ENCODE results near the gene PAX8.

PAX8 gene

GRCh38 chr2:113203217-113203530 lies 75.5 kb downstream of the PAX8 start:
- Histone ChIP-seq H3K4me1 (ENCODE audit: control insufficient read depth, low read depth, low read length) (no peaks in the 10 kb centered on the region), H3K36me3 (ENCODE audit: control insufficient read depth, low read depth, low read length) (no peaks in the 10 kb centered on the region), H3K27ac (ENCODE audit: low read length) (no peak overlapping the region), H3K9ac (ENCODE audit: low read length) (no peak overlapping the region), H3K9me3 (ENCODE audit: control insufficient read depth, low read depth, low read length) (no peaks in the 10 kb centered on the region), H3K27me3 (ENCODE audit: control insufficient read depth, insufficient read depth, low read length) (peaks cover 3% of the 10 kb centered on the region), H3K4me3 (ENCODE audit: low read length) (no peak overlapping the region)

GRCh38 chr2:113202305-113203216 lies 76.2 kb downstream of the PAX8 start:
- no peak overlapping the region for H3K4me3 ChIP-seq (ENCODE audit: low read length)
- peaks cover 8% of the 10 kb centered on the region for H3K27me3 ChIP-seq (ENCODE audit: control insufficient read depth, insufficient read depth, low read length)
- H3K9me3 ChIP-seq (ENCODE audit: control insufficient read depth, low read depth, low read length), result no peaks in the 10 kb centered on the region
- H3K4me1 ChIP-seq (ENCODE audit: control insufficient read depth, low read depth, low read length), result no peaks in the 10 kb centered on the region
- H3K27ac ChIP-seq (ENCODE audit: low read length), result no peak overlapping the region
- no peaks in the 10 kb centered on the region for H3K36me3 ChIP-seq (ENCODE audit: control insufficient read depth, low read depth, low read length)
- no peak overlapping the region for H3K9ac ChIP-seq (ENCODE audit: low read length)

GRCh38 chr2:113201496-113202304 lies 77.0 kb downstream of the PAX8 start:
- Histone ChIP-seq H3K27me3 (ENCODE audit: control insufficient read depth, insufficient read depth, low read length) (peaks cover 8% of the 10 kb centered on the region), H3K27ac (ENCODE audit: low read length) (no peak overlapping the region), H3K9me3 (ENCODE audit: control insufficient read depth, low read depth, low read length) (no peaks in the 10 kb centered on the region), H3K4me3 (ENCODE audit: low read length) (no peak overlapping the region), H3K4me1 (ENCODE audit: control insufficient read depth, low read depth, low read length) (no peaks in the 10 kb centered on the region), H3K36me3 (ENCODE audit: control insufficient read depth, low read depth, low read length) (no peaks in the 10 kb centered on the region), H3K9ac (ENCODE audit: low read length) (no peak overlapping the region)

- Histone ChIP-seq H3K9me3 (ENCODE audit: control insufficient read depth, low read depth, low read length) (no peaks in the 10 kb centered on the region), H3K4me3 (ENCODE audit: low read length) (no peak overlapping the region), H3K9ac (ENCODE audit: low read length) (no peak overlapping the region), H3K4me1 (ENCODE audit: control insufficient read depth, low read depth, low read length) (no peaks in the 10 kb centered on the region), H3K27ac (ENCODE audit: low read length) (no peak overlapping the region), H3K36me3 (ENCODE audit: control insufficient read depth, low read depth, low read length) (no peaks in the 10 kb centered on the region), H3K27me3 (ENCODE audit: control insufficient read depth, insufficient read depth, low read length) (peaks cover 8% of the 10 kb centered on the region)
Measured at GRCh38 chr2:113200736-113201490, 77.8 kb downstream of the PAX8 start.

GRCh38 chr2:113200236-113200635 lies 78.5 kb downstream of the PAX8 start:
- Histone ChIP-seq H3K27ac (ENCODE audit: low read length) (no peak overlapping the region), H3K36me3 (ENCODE audit: control insufficient read depth, low read depth, low read length) (no peaks in the 10 kb centered on the region), H3K27me3 (ENCODE audit: control insufficient read depth, insufficient read depth, low read length) (peaks cover 8% of the 10 kb centered on the region), H3K9ac (ENCODE audit: low read length) (no peak overlapping the region), H3K4me1 (ENCODE audit: control insufficient read depth, low read depth, low read length) (no peaks in the 10 kb centered on the region), H3K4me3 (ENCODE audit: low read length) (no peak overlapping the region), H3K9me3 (ENCODE audit: control insufficient read depth, low read depth, low read length) (no peaks in the 10 kb centered on the region)

GRCh38 chr2:113198790-113199612 lies 79.7 kb downstream of the PAX8 start:
- no peak overlapping the region for H3K27ac ChIP-seq (ENCODE audit: low read length)
- no peaks in the 10 kb centered on the region for H3K9me3 ChIP-seq (ENCODE audit: control insufficient read depth, low read depth, low read length)
- no peaks in the 10 kb centered on the region for H3K4me1 ChIP-seq (ENCODE audit: control insufficient read depth, low read depth, low read length)
- H3K36me3 ChIP-seq (ENCODE audit: control insufficient read depth, low read depth, low read length), result no peaks in the 10 kb centered on the region
- H3K27me3 ChIP-seq (ENCODE audit: control insufficient read depth, insufficient read depth, low read length), result peaks cover 8% of the 10 kb centered on the region
- peak overlapping the region; percentile 66 for H3K4me3 ChIP-seq (ENCODE audit: low read length)
- H3K9ac ChIP-seq (ENCODE audit: low read length), result peak overlapping the region; percentile 30

- no peaks in the 10 kb centered on the region for H3K9me3 ChIP-seq (ENCODE audit: control insufficient read depth, low read depth, low read length)
- no peaks in the 10 kb centered on the region for H3K4me1 ChIP-seq (ENCODE audit: control insufficient read depth, low read depth, low read length)
- H3K27ac ChIP-seq (ENCODE audit: low read length), result no peak overlapping the region
- H3K9ac ChIP-seq (ENCODE audit: low read length), result no peak overlapping the region
- peak overlapping the region; percentile 66 for H3K4me3 ChIP-seq (ENCODE audit: low read length)
- H3K36me3 ChIP-seq (ENCODE audit: control insufficient read depth, low read depth, low read length), result no peaks in the 10 kb centered on the region
- peaks cover 8% of the 10 kb centered on the region for H3K27me3 ChIP-seq (ENCODE audit: control insufficient read depth, insufficient read depth, low read length)
Measured at GRCh38 chr2:113198048-113198789, 80.5 kb downstream of the PAX8 start.

- no peak overlapping the region for H3K9ac ChIP-seq (ENCODE audit: low read length)
- H3K27ac ChIP-seq (ENCODE audit: low read length), result no peak overlapping the region
- no peaks in the 10 kb centered on the region for H3K9me3 ChIP-seq (ENCODE audit: control insufficient read depth, low read depth, low read length)
- H3K36me3 ChIP-seq (ENCODE audit: control insufficient read depth, low read depth, low read length), result no peaks in the 10 kb centered on the region
- H3K4me3 ChIP-seq (ENCODE audit: low read length), result no peak overlapping the region
- peaks cover 8% of the 10 kb centered on the region for H3K27me3 ChIP-seq (ENCODE audit: control insufficient read depth, insufficient read depth, low read length)
- no peaks in the 10 kb centered on the region for H3K4me1 ChIP-seq (ENCODE audit: control insufficient read depth, low read depth, low read length)
Measured at GRCh38 chr2:113197347-113198047, 81.2 kb downstream of the PAX8 start.

GRCh38 chr2:113196839-113197238 lies 81.9 kb downstream of the PAX8 start:
- Histone ChIP-seq H3K9ac (ENCODE audit: low read length) (no peak overlapping the region), H3K36me3 (ENCODE audit: control insufficient read depth, low read depth, low read length) (no peaks in the 10 kb centered on the region), H3K27me3 (ENCODE audit: control insufficient read depth, insufficient read depth, low read length) (peaks cover 8% of the 10 kb centered on the region), H3K27ac (ENCODE audit: low read length) (no peak overlapping the region), H3K4me1 (ENCODE audit: control insufficient read depth, low read depth, low read length) (no peaks in the 10 kb centered on the region), H3K9me3 (ENCODE audit: control insufficient read depth, low read depth, low read length) (no peaks in the 10 kb centered on the region), H3K4me3 (ENCODE audit: low read length) (no peak overlapping the region)

- no peaks in the 10 kb centered on the region for H3K36me3 ChIP-seq (ENCODE audit: control insufficient read depth, low read depth, low read length)
- H3K27me3 ChIP-seq (ENCODE audit: control insufficient read depth, insufficient read depth, low read length), result peaks cover 8% of the 10 kb centered on the region
- no peak overlapping the region for H3K9ac ChIP-seq (ENCODE audit: low read length)
- H3K9me3 ChIP-seq (ENCODE audit: control insufficient read depth, low read depth, low read length), result no peaks in the 10 kb centered on the region
- no peak overlapping the region for H3K27ac ChIP-seq (ENCODE audit: low read length)
- H3K4me1 ChIP-seq (ENCODE audit: control insufficient read depth, low read depth, low read length), result no peaks in the 10 kb centered on the region
- H3K4me3 ChIP-seq (ENCODE audit: low read length), result no peak overlapping the region
Measured at GRCh38 chr2:113195923-113196501, 82.7 kb downstream of the PAX8 start.
